B cell (primary cell): ENCODE measurements around the gene FBLN5. TPM values are rescaled to one million over a fixed set of nuclear protein-coding genes. Genes with fewer than 3 reads are reported as not detected.

Source experiments
- ATAC-seq: fragments of 200-7000 bp; cut with Tn5 transposase; one replicate; pipeline ENCODE4 v1.10.0; 2021; ENCODE audit warnings: low read depth, mild to moderate bottlenecking, moderate number of reproducible peaks, moderate library complexity
- CTCF ChIA-PET: fragments of 350-600 bp; sonication (Branson Sonifier 250); formaldehyde crosslinking; loops from one replicate; lab custom pipeline; 2021; ENCODE audit warnings: antibody characterized with exemption, inconsistent platforms; lab: Charles Lee
- POLR2A ChIA-PET: fragments of 350-600 bp; sonication (Branson Sonifier 250); formaldehyde crosslinking; loops from one replicate; lab custom pipeline; 2021; ENCODE audit warnings: antibody characterized with exemption; lab: Charles Lee
- DNase-seq: peaks from one replicate; pipeline ENCODE4 v3.0.0; 2013
- H2AFZ ChIP-seq: 2 replicates; pipeline ENCODE4 v1.6.1; 2012; ENCODE audit warnings: mild to moderate bottlenecking, low read depth, low read length; ENCODE audit not compliant: insufficient read depth, poor library complexity, severe bottlenecking
- H3K27ac ChIP-seq, 2 donors: 1 replicate in 1 of 2; 2 replicates in 1 of 2; pipeline ENCODE4 v1.5.1; 2012 to 2013; ENCODE audit warnings: low read length in 2 of 2, mild to moderate bottlenecking in 2 of 2, moderate library complexity in 1 of 2
- H3K27me3 ChIP-seq, 4 experiments: fragments of 200-600 bp in 1 of 4; sonication (generic) in 1 of 4; replicated peaks in 1 of 4; 1 replicate in 2 of 4; 2 replicates in 2 of 4; pipeline versions ENCODE4 v1.6.1 to v1.7.0; 2013 to 2016; ENCODE audit warnings: low read length in 3 of 4, mild to moderate bottlenecking in 2 of 4, mixed read lengths in 1 of 4, moderate library complexity in 1 of 4; ENCODE audit not compliant: insufficient read depth in 4 of 4, control insufficient read depth in 3 of 4; ENCODE audit errors: control extremely low read depth in 1 of 4
- H3K36me3 ChIP-seq, 2 experiments: replicated peaks in 1 of 2; 1 replicate in 1 of 2; 2 replicates in 1 of 2; pipeline versions ENCODE4 v1.6.1 to v1.7.1; 2013; ENCODE audit warnings: low read length in 1 of 2; ENCODE audit not compliant: insufficient read depth in 2 of 2, control insufficient read depth in 1 of 2; ENCODE audit errors: control extremely low read depth in 1 of 2, extremely low read depth in 1 of 2
- H3K4me1 ChIP-seq, 2 donors: fragments of 200-600 bp in 1 of 2; sonication (generic) in 1 of 2; 1 replicate in 1 of 2; 2 replicates in 1 of 2; pipeline versions ENCODE4 v1.5.1 to v1.6.1; 2013 to 2017; ENCODE audit warnings: low read length in 2 of 2; ENCODE audit not compliant: control insufficient read depth in 2 of 2, insufficient read depth in 2 of 2
- H3K4me2 ChIP-seq: replicated peaks from 2 replicates; pipeline ENCODE3; 2012; ENCODE audit warnings: mild to moderate bottlenecking, low read depth, low read length; ENCODE audit not compliant: poor library complexity, severe bottlenecking
- H3K4me3 ChIP-seq, 5 experiments: fragments of 200-600 bp in 1 of 5; sonication (generic) in 1 of 5; 1 replicate in 3 of 5; 2 replicates in 2 of 5; pipeline versions ENCODE4 v1.5.1 to v1.7.0; 2011 to 2016; ENCODE audit warnings: low read length in 4 of 5, mild to moderate bottlenecking in 4 of 5, low read depth in 2 of 5, control low read depth in 1 of 5, moderate library complexity in 1 of 5; ENCODE audit not compliant: insufficient read depth in 1 of 5; ENCODE audit errors: control extremely low read depth in 1 of 5, extremely low read depth in 1 of 5
- H3K79me2 ChIP-seq: fragments of 200-600 bp; sonication (generic); one replicate; pipeline ENCODE4 v1.6.0; 2016; ENCODE audit warnings: low read length; ENCODE audit not compliant: control insufficient read depth, insufficient read depth
- H3K9ac ChIP-seq: fragments of 200-600 bp; sonication (generic); 2 replicates; pipeline ENCODE4 v1.6.1; 2017; ENCODE audit warnings: mild to moderate bottlenecking, low read length, moderate library complexity
- H3K9me3 ChIP-seq, 3 donors: one replicate each; pipeline versions ENCODE4 v1.6.1 to v1.7.1; 2013; ENCODE audit warnings: low read length in 2 of 3; ENCODE audit not compliant: control insufficient read depth in 2 of 3, insufficient read depth in 1 of 3; ENCODE audit errors: control extremely low read depth in 1 of 3
- H4K20me1 ChIP-seq: 2 replicates; pipeline ENCODE4 v1.6.0; 2012; ENCODE audit warnings: mild to moderate bottlenecking, low read length; ENCODE audit not compliant: insufficient read depth, control insufficient read depth, poor library complexity, severe bottlenecking
- H3K27ac Mint-ChIP-seq: one replicate; pipeline ENCODE4 v1.8.0; 2021; ENCODE audit warnings: mixed read lengths
- H3K27me3 Mint-ChIP-seq: one replicate; pipeline ENCODE4 v1.8.0; 2021; ENCODE audit warnings: mixed read lengths
- H3K4me1 Mint-ChIP-seq: one replicate; pipeline ENCODE4 v1.8.0; 2021; ENCODE audit warnings: mixed read lengths
- H3K4me3 Mint-ChIP-seq: one replicate; pipeline ENCODE4 v1.8.0; 2021; ENCODE audit warnings: mixed read lengths
- H3K9me3 Mint-ChIP-seq: one replicate; pipeline ENCODE4 v1.8.0; 2022; ENCODE audit warnings: mixed read lengths; ENCODE audit not compliant: insufficient read depth
- EZH2 ChIP-seq: IDR thresholded peaks from 2 replicates; pipeline ENCODE4 v1.6.1; 2012; ENCODE audit warnings: borderline replicate concordance, low read depth, mild to moderate bottlenecking, moderate library complexity, low read length; ENCODE audit not compliant: insufficient read depth, poor library complexity, severe bottlenecking
- WGBS: methylation state at CpG from one replicate; pipeline ENCODE4 v1.1.5; 2013; ENCODE audit warnings: missing lambda C conversion rate; ENCODE audit not compliant: insufficient coverage; 5-methylcytosine and 5-hydroxymethylcytosine counted together
- intact Hi-C: fragments of 100-400 bp; cut with micrococcal nuclease; formaldehyde crosslinking; loops from one replicate; pipeline ENCODE4 v1.10.0; 2022
- polyA plus RNA-seq: library from polyadenylated mRNA; depleted of rRNA; stranded (reverse); fragments of >200 nt; gene quantifications from 2 replicates; pipeline ENCODE4 v1.2.3, GENCODE V29; 2012
- total RNA-seq, 2 donors: library from RNA; stranded (reverse); fragments of 120-200 nt in 1 of 2; gene quantifications; 1 replicate in 1 of 2; 2 replicates in 1 of 2; pipeline versions ENCODE4 v1.2.3 to v1.2.4, GENCODE V29; 2013 to 2022
- TF ChIP-seq, protein P1 (sequence below): fragments of 200-600 bp; IDR thresholded peaks from one replicate; pipeline ENCODE4 v1.8.0; 2022; ENCODE audit warnings: antibody characterized with exemption, mild to moderate bottlenecking

The FBLN5 gene
- total and polyA plus RNA-seq, 2 donors (not counting 1 experiment from before 2014, with no cell fraction given) = 0.31 to 0.37 TPM

DNA sequence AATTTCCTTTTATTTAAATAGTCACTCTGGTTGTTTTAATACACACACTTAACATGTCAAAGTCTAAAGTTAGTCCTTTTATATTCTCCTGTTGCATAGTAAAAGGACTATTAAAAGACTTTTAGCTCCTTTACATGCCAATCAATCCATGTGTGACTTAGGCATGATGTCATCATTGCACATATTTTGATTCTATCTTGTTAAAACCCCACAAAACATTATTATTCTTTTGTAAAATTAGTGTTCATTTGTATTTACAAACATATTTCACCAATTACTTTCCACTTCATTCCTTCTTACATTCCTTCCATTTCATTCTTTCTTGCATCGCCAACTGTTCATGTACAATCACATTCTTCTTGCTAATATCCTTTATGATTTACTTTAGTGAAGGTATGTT, 119.7 kb downstream of the FBLN5 start:
- Mint-ChIP-seq H3K27ac (no peak overlapping the region), H3K9me3 (no peaks in the 10 kb centered on the region), H3K27me3 (peaks cover 14% of the 10 kb centered on the region), H3K4me3 (no peak overlapping the region), H3K4me1 (peaks cover 10% of the 10 kb centered on the region)
- H3K4me3 ChIP-seq = no peak overlapping the region
- H3K4me1 ChIP-seq = peaks cover 0 to 6% of the 10 kb centered on the region in 2 donors
- no peak overlapping the region for H2AFZ ChIP-seq
- ATAC-seq = no peak
- DNase-seq = no peak
- H4K20me1 ChIP-seq = no peaks in the 10 kb centered on the region
- intact Hi-C loops = no loop called here
- TF ChIP-seq, protein P1, sequence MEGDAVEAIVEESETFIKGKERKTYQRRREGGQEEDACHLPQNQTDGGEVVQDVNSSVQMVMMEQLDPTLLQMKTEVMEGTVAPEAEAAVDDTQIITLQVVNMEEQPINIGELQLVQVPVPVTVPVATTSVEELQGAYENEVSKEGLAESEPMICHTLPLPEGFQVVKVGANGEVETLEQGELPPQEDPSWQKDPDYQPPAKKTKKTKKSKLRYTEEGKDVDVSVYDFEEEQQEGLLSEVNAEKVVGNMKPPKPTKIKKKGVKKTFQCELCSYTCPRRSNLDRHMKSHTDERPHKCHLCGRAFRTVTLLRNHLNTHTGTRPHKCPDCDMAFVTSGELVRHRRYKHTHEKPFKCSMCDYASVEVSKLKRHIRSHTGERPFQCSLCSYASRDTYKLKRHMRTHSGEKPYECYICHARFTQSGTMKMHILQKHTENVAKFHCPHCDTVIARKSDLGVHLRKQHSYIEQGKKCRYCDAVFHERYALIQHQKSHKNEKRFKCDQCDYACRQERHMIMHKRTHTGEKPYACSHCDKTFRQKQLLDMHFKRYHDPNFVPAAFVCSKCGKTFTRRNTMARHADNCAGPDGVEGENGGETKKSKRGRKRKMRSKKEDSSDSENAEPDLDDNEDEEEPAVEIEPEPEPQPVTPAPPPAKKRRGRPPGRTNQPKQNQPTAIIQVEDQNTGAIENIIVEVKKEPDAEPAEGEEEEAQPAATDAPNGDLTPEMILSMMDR = no peak
- no peak for TF ChIP-seq EZH2
- POLR2A ChIA-PET = no interaction called here
- no peak overlapping the region for H3K9ac ChIP-seq
- no CpG with 5 or more reads among the region's 1 CpG for WGBS
- no peaks in the 10 kb centered on the region for H3K36me3 ChIP-seq
- no peaks in the 10 kb centered on the region for H3K27me3 ChIP-seq
- peaks cover 0 to 6% (median 2%) of the 10 kb centered on the region in 3 donors for H3K9me3 ChIP-seq
- no peaks in the 10 kb centered on the region for H3K79me2 ChIP-seq
- H3K4me2 ChIP-seq = no peak overlapping the region
- CTCF ChIA-PET = no interaction called here
- H3K27ac ChIP-seq = no peak overlapping the region

Other genes with a start within 250 kb of the FBLN5 start
- gene CATSPERB, start 215.6 kb downstream of the FBLN5 start, total RNA-seq = 0.12 TPM in 1 of 2 replicates, not detected in the other
- gene CATSPERB, start 215.6 kb downstream of the FBLN5 start, polyA plus RNA-seq = 0.07 and 0.18 TPM in 2 replicates
- gene TC2N, start 80.2 kb downstream of the FBLN5 start, total RNA-seq = 10.4 and 13.7 TPM in 2 replicates
- gene TC2N, start 80.2 kb downstream of the FBLN5 start, polyA plus RNA-seq = 3.7 and 5.7 TPM in 2 replicates
- 62.2 and 69.9 TPM in 2 replicates for gene TRIP11, start 92.4 kb upstream of the FBLN5 start, total RNA-seq
- 6.4 and 8.0 TPM in 2 replicates for gene TRIP11, start 92.4 kb upstream of the FBLN5 start, polyA plus RNA-seq
- 51.6 and 59.5 TPM in 2 replicates for gene ATXN3, start 158.9 kb upstream of the FBLN5 start, total RNA-seq
- gene ATXN3, start 158.9 kb upstream of the FBLN5 start, polyA plus RNA-seq = 14.4 and 16.2 TPM in 2 replicates
- 61.6 and 63.7 TPM in 2 replicates for gene NDUFB1, start 174.0 kb upstream of the FBLN5 start, total RNA-seq
- 154 and 172 TPM in 2 replicates for gene NDUFB1, start 174.0 kb upstream of the FBLN5 start, polyA plus RNA-seq
- gene CPSF2, start 174.3 kb upstream of the FBLN5 start, total RNA-seq = 42.6 and 46.1 TPM in 2 replicates
- gene CPSF2, start 174.3 kb upstream of the FBLN5 start, polyA plus RNA-seq = 5.2 and 6.8 TPM in 2 replicates